ENCODE results near the gene CXCR5. TPM values are rescaled to one million over a fixed set of nuclear protein-coding genes. Genes with fewer than 3 reads are reported as not detected.
A peak's percentile ranks its signal among the peaks of the same experiment; 100 is the strongest.

CXCR5 gene
- total RNA-seq, 1 donor, result not detected

- no peak for DNase-seq (ENCODE audit: low read depth)
- TF ChIP-seq, protein P1, sequence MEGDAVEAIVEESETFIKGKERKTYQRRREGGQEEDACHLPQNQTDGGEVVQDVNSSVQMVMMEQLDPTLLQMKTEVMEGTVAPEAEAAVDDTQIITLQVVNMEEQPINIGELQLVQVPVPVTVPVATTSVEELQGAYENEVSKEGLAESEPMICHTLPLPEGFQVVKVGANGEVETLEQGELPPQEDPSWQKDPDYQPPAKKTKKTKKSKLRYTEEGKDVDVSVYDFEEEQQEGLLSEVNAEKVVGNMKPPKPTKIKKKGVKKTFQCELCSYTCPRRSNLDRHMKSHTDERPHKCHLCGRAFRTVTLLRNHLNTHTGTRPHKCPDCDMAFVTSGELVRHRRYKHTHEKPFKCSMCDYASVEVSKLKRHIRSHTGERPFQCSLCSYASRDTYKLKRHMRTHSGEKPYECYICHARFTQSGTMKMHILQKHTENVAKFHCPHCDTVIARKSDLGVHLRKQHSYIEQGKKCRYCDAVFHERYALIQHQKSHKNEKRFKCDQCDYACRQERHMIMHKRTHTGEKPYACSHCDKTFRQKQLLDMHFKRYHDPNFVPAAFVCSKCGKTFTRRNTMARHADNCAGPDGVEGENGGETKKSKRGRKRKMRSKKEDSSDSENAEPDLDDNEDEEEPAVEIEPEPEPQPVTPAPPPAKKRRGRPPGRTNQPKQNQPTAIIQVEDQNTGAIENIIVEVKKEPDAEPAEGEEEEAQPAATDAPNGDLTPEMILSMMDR (IDR thresholded peaks at IDR 0.05; ENCODE audit: insufficient read depth, low read length), result no peak
- no peak overlapping the region for H3K4me3 ChIP-seq (ENCODE audit: low read depth, low read length)
These were observed 26.3 kb upstream of the CXCR5 start for GRCh38 chr11:118857385-118857784.

DNA sequence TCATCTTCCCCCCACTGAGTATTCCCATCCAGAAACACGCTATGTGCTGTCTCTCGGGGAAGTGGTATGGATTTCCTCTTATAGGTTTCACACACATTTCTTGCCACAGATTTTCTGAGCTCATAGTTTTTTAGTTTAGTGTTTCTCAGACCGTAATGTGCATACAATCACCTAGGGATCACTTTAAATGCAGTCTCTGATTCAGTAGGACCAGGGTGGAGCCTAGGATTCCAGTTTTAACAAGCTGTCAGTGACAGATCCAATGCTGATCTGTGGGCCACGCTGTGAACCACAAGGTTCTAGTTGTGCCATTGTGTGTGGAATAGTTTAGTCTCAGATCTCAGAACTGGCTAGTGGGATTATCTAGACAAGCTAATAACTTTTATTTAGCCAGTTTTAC is 23.7 kb upstream of the CXCR5 start:
- TF ChIP-seq, protein P1 (IDR thresholded peaks at IDR 0.05; ENCODE audit: insufficient read depth, low read length), result no peak
- no peak overlapping the region for H3K4me3 ChIP-seq (ENCODE audit: low read depth, low read length)
- DNase-seq (ENCODE audit: low read depth), result no peak

- no peak for DNase-seq (ENCODE audit: low read depth)
- H3K4me3 ChIP-seq (ENCODE audit: low read depth, low read length), result no peak overlapping the region
- TF ChIP-seq, protein P1 (IDR thresholded peaks at IDR 0.05; ENCODE audit: insufficient read depth, low read length), result no peak
These were observed 15.0 kb upstream of the CXCR5 start for GRCh38 chr11:118868659-118869058.

GRCh38 chr11:118870396-118871343 is 13.0 kb upstream of the CXCR5 start:
- H3K4me3 ChIP-seq (ENCODE audit: low read depth, low read length), result no peak overlapping the region
- TF ChIP-seq, protein P1 (IDR thresholded peaks at IDR 0.05; ENCODE audit: insufficient read depth, low read length), result no peak
- peak; percentile 42 for DNase-seq (ENCODE audit: low read depth)

DNA sequence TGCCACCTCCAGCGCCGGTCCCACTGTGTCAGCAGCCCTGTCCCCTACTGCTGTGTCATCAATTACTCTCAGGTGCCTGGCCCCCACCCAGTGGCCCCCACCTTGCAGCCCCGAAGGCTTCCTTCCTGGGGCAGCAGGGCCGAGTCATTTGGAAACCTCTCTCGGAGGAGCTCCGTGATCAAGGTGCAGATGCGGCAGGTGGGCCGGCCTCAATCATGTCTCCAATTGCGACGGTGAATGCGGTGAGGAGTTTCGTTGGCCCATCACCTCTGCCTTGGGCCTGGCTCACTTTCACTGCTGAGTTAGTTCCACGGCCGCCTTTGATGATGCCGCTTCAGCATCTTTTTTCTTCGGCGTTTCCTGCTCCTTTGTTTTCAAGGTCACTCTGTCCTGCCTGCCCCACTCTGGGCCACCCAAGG is 11.3 kb upstream of the CXCR5 start:
- H3K4me3 ChIP-seq (ENCODE audit: low read depth, low read length), result no peak overlapping the region
- no peak for DNase-seq (ENCODE audit: low read depth)
- TF ChIP-seq, protein P1 (IDR thresholded peaks at IDR 0.05; ENCODE audit: insufficient read depth, low read length), result no peak

DNA sequence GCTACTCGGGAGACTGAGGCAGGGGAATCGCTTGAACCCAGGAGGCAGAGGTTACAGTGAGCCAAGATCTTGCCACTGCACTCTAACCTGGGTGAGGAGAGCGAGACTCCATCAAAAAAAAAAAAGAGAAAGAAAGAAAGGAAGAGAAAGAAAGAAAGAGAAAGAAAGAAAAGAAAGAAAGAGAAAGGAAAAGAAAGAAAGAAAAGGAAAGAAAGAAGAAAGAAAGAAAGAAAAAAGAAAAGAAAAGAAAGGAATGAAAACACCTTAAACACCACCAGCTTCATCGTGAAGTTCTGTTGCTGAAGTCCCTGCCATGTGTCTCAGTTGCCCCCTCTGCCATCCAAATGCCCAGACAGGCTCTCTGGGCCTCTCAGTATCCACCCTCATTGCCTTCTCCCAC is 9.9 kb upstream of the CXCR5 start:
- H3K4me3 ChIP-seq (ENCODE audit: low read depth, low read length), result no peak overlapping the region
- TF ChIP-seq, protein P1 (IDR thresholded peaks at IDR 0.05; ENCODE audit: insufficient read depth, low read length), result no peak
- DNase-seq (ENCODE audit: low read depth), result no peak
